ENCODE measurements around the gene TEKT4.

DNA sequence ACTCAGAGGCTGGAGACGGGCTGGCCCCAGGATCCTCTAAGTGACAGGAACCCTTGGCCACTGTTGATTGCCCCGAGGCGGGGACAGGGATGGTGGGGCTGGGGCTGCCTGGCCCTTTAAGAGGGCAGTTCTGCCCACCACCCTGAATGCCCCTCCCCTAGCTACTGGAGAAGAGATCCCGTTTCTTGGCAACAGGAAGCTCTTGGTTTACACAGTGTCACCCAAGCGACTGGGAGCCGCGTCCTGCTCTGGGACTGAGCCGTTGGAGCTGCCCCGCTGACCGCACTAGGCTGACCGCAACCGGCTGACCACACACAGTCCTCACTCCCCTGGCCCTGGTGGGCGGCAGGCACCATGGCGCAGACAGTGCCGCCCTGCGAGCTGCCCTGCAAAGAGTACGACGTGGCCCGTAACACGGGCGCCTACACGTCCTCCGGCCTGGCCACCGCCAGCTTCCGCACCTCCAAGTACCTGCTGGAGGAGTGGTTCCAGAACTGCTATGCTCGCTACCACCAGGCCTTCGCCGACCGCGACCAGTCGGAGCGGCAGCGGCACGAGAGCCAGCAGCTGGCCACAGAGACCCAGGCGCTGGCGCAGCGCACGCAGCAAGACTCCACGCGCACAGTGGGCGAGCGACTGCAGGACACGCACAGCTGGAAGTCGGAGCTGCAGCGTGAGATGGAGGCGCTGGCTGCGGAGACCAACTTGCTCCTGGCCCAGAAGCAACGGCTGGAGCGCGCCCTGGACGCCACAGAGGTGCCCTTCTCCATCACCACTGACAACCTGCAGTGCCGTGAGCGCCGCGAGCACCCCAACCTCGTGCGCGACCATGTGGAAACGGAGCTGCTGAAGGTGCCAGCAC lies at the start of gene TEKT4:
- TF ChIP-seq, protein P1, sequence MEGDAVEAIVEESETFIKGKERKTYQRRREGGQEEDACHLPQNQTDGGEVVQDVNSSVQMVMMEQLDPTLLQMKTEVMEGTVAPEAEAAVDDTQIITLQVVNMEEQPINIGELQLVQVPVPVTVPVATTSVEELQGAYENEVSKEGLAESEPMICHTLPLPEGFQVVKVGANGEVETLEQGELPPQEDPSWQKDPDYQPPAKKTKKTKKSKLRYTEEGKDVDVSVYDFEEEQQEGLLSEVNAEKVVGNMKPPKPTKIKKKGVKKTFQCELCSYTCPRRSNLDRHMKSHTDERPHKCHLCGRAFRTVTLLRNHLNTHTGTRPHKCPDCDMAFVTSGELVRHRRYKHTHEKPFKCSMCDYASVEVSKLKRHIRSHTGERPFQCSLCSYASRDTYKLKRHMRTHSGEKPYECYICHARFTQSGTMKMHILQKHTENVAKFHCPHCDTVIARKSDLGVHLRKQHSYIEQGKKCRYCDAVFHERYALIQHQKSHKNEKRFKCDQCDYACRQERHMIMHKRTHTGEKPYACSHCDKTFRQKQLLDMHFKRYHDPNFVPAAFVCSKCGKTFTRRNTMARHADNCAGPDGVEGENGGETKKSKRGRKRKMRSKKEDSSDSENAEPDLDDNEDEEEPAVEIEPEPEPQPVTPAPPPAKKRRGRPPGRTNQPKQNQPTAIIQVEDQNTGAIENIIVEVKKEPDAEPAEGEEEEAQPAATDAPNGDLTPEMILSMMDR (IDR thresholded peaks at IDR 0.05 in 8 of 11, conservative IDR thresholded peaks at IDR 0.05 in 3 of 11), result no peak
- no peak for TF ChIP-seq POLR2A (IDR thresholded peaks at IDR 0.05)
